GM23338 (cell line): ENCODE measurements around the gene IL17C. TPM values are rescaled to one million over a fixed set of nuclear protein-coding genes. Genes with fewer than 3 reads are reported as not detected.

ENCODE experiments used
- ATAC-seq: fragments of 200-7000 bp; cut with Tn5 transposase; 3 replicates; pipeline ENCODE4 v1.9.1; 2020
- DNase-seq: peaks from one replicate; pipeline ENCODE4 v3.0.0-alpha.2; 2015; ENCODE audit warnings: low spot score
- H2AFZ ChIP-seq: fragments of 200-600 bp; sonication (generic); 2 replicates; pipeline ENCODE4 v1.8.0; 2016; ENCODE audit warnings: antibody characterized with exemption, mild to moderate bottlenecking, moderate library complexity
- H3F3A ChIP-seq: fragments of 200-600 bp; sonication (generic); replicated peaks from 2 replicates; pipeline ENCODE4 v1.8.0; 2017; ENCODE audit warnings: antibody characterized with exemption, mixed run types, low read depth
- H3K27ac ChIP-seq: fragments of 200-600 bp; sonication (generic); 2 replicates; pipeline ENCODE4 v1.6.1; 2016; ENCODE audit warnings: low read depth
- H3K27me3 ChIP-seq: fragments of 200-600 bp; sonication (generic); 2 replicates; pipeline ENCODE4 v1.8.0; 2016; ENCODE audit warnings: mild to moderate bottlenecking, mixed run types, moderate library complexity; ENCODE audit not compliant: insufficient read depth
- H3K36me3 ChIP-seq: fragments of 200-600 bp; sonication (generic); 2 replicates; pipeline ENCODE4 v1.8.0; 2016; ENCODE audit warnings: mild to moderate bottlenecking; ENCODE audit not compliant: insufficient read depth
- H3K4me1 ChIP-seq: fragments of 200-600 bp; sonication (generic); 2 replicates; pipeline ENCODE4 v1.8.0; 2016; ENCODE audit warnings: mild to moderate bottlenecking, moderate library complexity; ENCODE audit not compliant: insufficient read depth
- H3K4me2 ChIP-seq: fragments of 200-600 bp; sonication (generic); 2 replicates; pipeline ENCODE4 v1.7.1; 2017; ENCODE audit warnings: mixed run types
- H3K4me3 ChIP-seq: fragments of 200-600 bp; sonication (generic); 2 replicates; pipeline ENCODE4 v1.6.1; 2016; ENCODE audit warnings: mixed run types
- H3K79me2 ChIP-seq: fragments of 200-600 bp; sonication (generic); replicated peaks from 2 replicates; pipeline ENCODE4 v1.8.0; 2017; ENCODE audit warnings: mild to moderate bottlenecking; ENCODE audit not compliant: insufficient read depth
- H3K9me2 ChIP-seq: fragments of 200-600 bp; sonication (generic); 2 replicates; pipeline ENCODE4 v1.8.0; 2017; ENCODE audit not compliant: insufficient read depth
- H4K20me1 ChIP-seq: fragments of 200-600 bp; sonication (generic); replicated peaks from 2 replicates; pipeline ENCODE4 v1.8.0; 2017; ENCODE audit warnings: mild to moderate bottlenecking; ENCODE audit not compliant: insufficient read depth
- H3K27ac Mint-ChIP-seq: 2 replicates; pipeline ENCODE4 v1.8.0; 2020; ENCODE audit warnings: inconsistent platforms, mild to moderate bottlenecking, moderate library complexity, mixed read lengths
- H3K27me3 Mint-ChIP-seq: 3 replicates; pipeline ENCODE4 v1.8.0; 2022; ENCODE audit warnings: low read depth, mild to moderate bottlenecking, moderate library complexity, mixed read lengths, inconsistent platforms; ENCODE audit not compliant: insufficient read depth, poor library complexity
- H3K36me3 Mint-ChIP-seq: 3 replicates; pipeline ENCODE4 v1.8.0; 2021; ENCODE audit warnings: low read depth, mild to moderate bottlenecking, inconsistent platforms, moderate library complexity, mixed read lengths
- H3K4me1 Mint-ChIP-seq: 3 replicates; pipeline ENCODE4 v1.8.0; 2020; ENCODE audit warnings: mild to moderate bottlenecking, inconsistent platforms, mixed read lengths
- H3K4me3 Mint-ChIP-seq: 3 replicates; pipeline ENCODE4 v1.8.0; 2021; ENCODE audit warnings: moderate library complexity, mild to moderate bottlenecking, inconsistent platforms, mixed read lengths
- H3K9me3 Mint-ChIP-seq: 3 replicates; pipeline ENCODE4 v1.8.0; 2020; ENCODE audit warnings: moderate library complexity, mild to moderate bottlenecking, inconsistent platforms, mixed read lengths
- CREB1 ChIP-seq: fragments of 250-450 bp; sonication (Bioruptor Pico); IDR thresholded peaks from 2 replicates; pipeline ENCODE4 v1.5.0; 2020; ENCODE audit warnings: low read depth, mild to moderate bottlenecking, moderate library complexity
- CTCF ChIP-seq, 2 experiments: fragments of 200-600 bp in 1 of 2; sonication (generic) in 1 of 2; conservative IDR thresholded peaks; 2 replicates each; pipeline versions ENCODE4 v1.5.1 to v1.6.1; 2016 to 2017; ENCODE audit warnings: antibody characterized with exemption in 2 of 2, low read depth in 2 of 2, mild to moderate bottlenecking in 2 of 2, moderate library complexity in 1 of 2
- EZH2 ChIP-seq: fragments of 200-600 bp; sonication (generic); IDR thresholded peaks from one replicate; pipeline ENCODE4 v1.8.0; 2017; ENCODE audit warnings: antibody characterized with exemption, mild to moderate bottlenecking, low read depth; ENCODE audit not compliant: unreplicated experiment
- EZH2phosphoT487 ChIP-seq: fragments of 200-600 bp; sonication (generic); IDR thresholded peaks from one replicate; pipeline ENCODE4 v1.8.1; 2018; ENCODE audit warnings: antibody characterized with exemption; ENCODE audit not compliant: unreplicated experiment
- JUNB ChIP-seq: IDR thresholded peaks from one replicate; pipeline ENCODE4 v1.6.1; 2016; ENCODE audit warnings: antibody characterized with exemption; ENCODE audit not compliant: unreplicated experiment
- NANOG ChIP-seq: IDR thresholded peaks from 2 replicates; pipeline ENCODE4 v1.6.1; 2016; ENCODE audit warnings: antibody characterized with exemption, borderline replicate concordance
- POLR2AphosphoS5 ChIP-seq: IDR thresholded peaks from 2 replicates; pipeline ENCODE4 v1.6.1; 2016; ENCODE audit warnings: antibody characterized with exemption, low read depth
- REST ChIP-seq: IDR thresholded peaks from one replicate; pipeline ENCODE4 v1.6.1; 2018; ENCODE audit warnings: antibody characterized with exemption; ENCODE audit not compliant: unreplicated experiment
- STAT1 ChIP-seq: IDR thresholded peaks from one replicate; pipeline ENCODE4 v1.6.1; 2016; ENCODE audit warnings: antibody characterized with exemption; ENCODE audit not compliant: unreplicated experiment
- ZNF114 ChIP-seq: fragments of 250-450 bp; sonication (Bioruptor Pico); IDR thresholded peaks from 2 replicates; pipeline ENCODE4 v1.5.0; 2020; ENCODE audit warnings: mild to moderate bottlenecking, moderate library complexity
- ZNF331 ChIP-seq: fragments of 250-450 bp; sonication (Bioruptor Pico); IDR thresholded peaks from 2 replicates; pipeline ENCODE4 v1.5.0; 2020; ENCODE audit warnings: low read depth, mild to moderate bottlenecking, moderate library complexity
- polyA plus RNA-seq: library from polyadenylated mRNA; unstranded; fragments of >200 nt; fragmentation: Nextera tagmentation; extraction: Ambion mirVana; gene quantifications from 2 replicates; pipeline ENCODE4 v1.2.1, GENCODE V29; 2016
- total RNA-seq: library from RNA; depleted of rRNA; stranded (reverse); fragments of >200 nt; shearing (Covaris generic); gene quantifications from 2 replicates; pipeline ENCODE4 v1.2.3, GENCODE V29; 2014

Gene IL17C
- total and polyA plus RNA-seq, 2 experiments from 2014 or later = 2.7 to 3.9 TPM

GRCh38 chr16:88597856-88598491, 40.4 kb upstream of the IL17C start:
- peaks cover 24% of the 10 kb centered on the region for H3K36me3 ChIP-seq
- peaks cover 8% of the 10 kb centered on the region; the same call in 1 of the 2 replicates for H3F3A ChIP-seq
- no peak overlapping the region for H2AFZ ChIP-seq
- no peak overlapping the region for H3K4me2 ChIP-seq
- DNase-seq (no peak), ATAC-seq (no peak)
- no peaks in the 10 kb centered on the region for H3K9me2 ChIP-seq
- H3K79me2 ChIP-seq = peaks cover 27% of the 10 kb centered on the region; the same call in 1 of the 2 replicates
- peaks cover 25% of the 10 kb centered on the region for H3K4me1 Mint-ChIP-seq
- no peaks in the 10 kb centered on the region for H3K4me1 ChIP-seq
- H3K27ac ChIP-seq = no peak overlapping the region
- H3K27me3 ChIP-seq = no peaks in the 10 kb centered on the region
- peaks cover 29% of the 10 kb centered on the region; the same call in 1 of the 2 replicates for H4K20me1 ChIP-seq
- no peak overlapping the region for H3K4me3 ChIP-seq
- H3K4me3 Mint-ChIP-seq = no peak overlapping the region
- H3K27ac Mint-ChIP-seq = no peak overlapping the region
- no peak for TF ChIP-seq EZH2phosphoT487
- TF ChIP-seq REST = no peak
- no peak for TF ChIP-seq ZNF331 (CRISPR knock-in tag)
- TF ChIP-seq CREB1 (CRISPR knock-in tag) = no peak
- H3K9me3 Mint-ChIP-seq = no peaks in the 10 kb centered on the region
- H3K36me3 Mint-ChIP-seq = peaks cover 49% of the 10 kb centered on the region
- H3K27me3 Mint-ChIP-seq = peaks cover 6% of the 10 kb centered on the region

DNA sequence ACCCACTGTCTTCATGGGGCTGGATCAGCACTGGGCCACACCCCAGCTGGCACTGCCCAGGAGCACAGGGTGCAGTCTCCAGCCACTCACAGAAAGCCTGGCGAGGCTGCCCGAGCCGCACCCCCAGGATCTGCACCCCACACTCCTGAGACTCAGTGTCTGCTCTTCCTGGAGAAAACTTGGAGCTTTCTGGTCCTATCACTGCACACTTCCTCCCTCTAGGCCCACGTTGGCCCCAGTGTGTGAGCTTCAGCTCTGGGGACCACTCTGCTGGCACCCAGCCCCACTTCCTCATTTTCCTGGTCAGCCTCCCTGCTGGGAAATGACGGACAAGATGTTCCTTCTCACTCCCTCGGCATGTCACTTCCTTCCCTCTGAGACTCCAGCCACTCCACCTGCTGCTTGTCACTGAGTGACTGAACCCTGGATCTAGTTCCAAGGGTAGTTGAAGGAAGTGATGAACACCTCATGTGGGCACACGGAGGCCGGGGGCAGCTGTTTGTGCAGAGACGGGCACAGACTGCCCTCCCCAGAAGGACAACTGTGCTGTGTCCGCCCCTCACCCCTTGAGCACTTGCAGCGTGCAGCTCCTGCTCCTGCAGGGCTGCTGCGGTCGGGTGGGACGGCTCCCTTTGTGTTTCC, 39.2 kb upstream of the IL17C start:
- Mint-ChIP-seq H3K4me3 (no peak overlapping the region; the same call in 2 of the 3 replicates), H3K27me3 (peaks cover 5% of the 10 kb centered on the region), H3K36me3 (peaks cover 51% of the 10 kb centered on the region), H3K9me3 (no peaks in the 10 kb centered on the region), H3K27ac (peak overlapping the region; percentile 46; the same call in 1 of the 2 replicates), H3K4me1 (peaks cover 25% of the 10 kb centered on the region)
- Histone ChIP-seq H3K4me2 (no peak overlapping the region), H3K27ac (no peak overlapping the region), H3F3A (peaks cover 4% of the 10 kb centered on the region; the same call in 1 of the 2 replicates), H2AFZ (no peak overlapping the region), H3K4me3 (no peak overlapping the region), H3K4me1 (no peaks in the 10 kb centered on the region), H3K9me2 (no peaks in the 10 kb centered on the region), H4K20me1 (peaks cover 29% of the 10 kb centered on the region; the same call in 1 of the 2 replicates), H3K79me2 (peaks cover 27% of the 10 kb centered on the region; the same call in 1 of the 2 replicates), H3K36me3 (peaks cover 29% of the 10 kb centered on the region), H3K27me3 (no peaks in the 10 kb centered on the region)
- DNase-seq = no peak
- ATAC-seq = no peak
- no peak for TF ChIP-seq STAT1
- no peak for TF ChIP-seq NANOG
- no peak for TF ChIP-seq CTCF (conservative IDR thresholded peaks at IDR 0.05; ENCODE audit: low read depth in 2 of 2)
- TF ChIP-seq JUNB = no peak
- TF ChIP-seq ZNF114 (CRISPR knock-in tag) = no peak
- no peak for TF ChIP-seq EZH2
- TF ChIP-seq POLR2AphosphoS5 = no peak
- TF ChIP-seq EZH2phosphoT487 = no peak
